ENCODE results near the gene ACAA2. TPM values are rescaled to one million over a fixed set of nuclear protein-coding genes. Genes with fewer than 3 reads are reported as not detected.

ACAA2 gene
- total RNA-seq, 1 donor = 11.5 TPM

DNA sequence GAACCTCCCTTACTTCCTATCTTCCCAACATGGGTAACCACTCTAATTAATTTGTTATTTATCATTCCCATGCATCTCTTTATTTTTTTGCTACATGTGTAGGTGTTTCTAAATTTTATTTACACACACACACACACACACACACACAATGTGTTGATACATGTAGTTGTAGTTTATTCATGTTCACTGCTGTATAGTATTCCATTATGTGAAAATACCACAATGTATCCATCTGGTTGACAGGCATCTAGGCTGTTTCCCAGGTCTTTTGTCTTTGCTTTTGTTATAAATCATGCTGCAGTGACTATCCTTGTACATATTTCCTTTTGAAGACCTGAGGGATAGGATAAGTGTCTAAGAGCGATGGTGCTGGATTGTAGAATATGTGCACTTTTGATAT, 59.7 kb downstream of the ACAA2 start:
- Histone ChIP-seq H3K4me1 (ENCODE audit: insufficient read depth, low read length) (peaks cover 10% of the 10 kb centered on the region), H3K4me3 (ENCODE audit: low read length) (no peak overlapping the region), H3K9me3 (ENCODE audit: low read depth, low read length) (no peaks in the 10 kb centered on the region), H3K27me3 (ENCODE audit: insufficient read depth, low read length) (peaks cover 5% of the 10 kb centered on the region)

GRCh38 chr18:49752095-49752457, 61.3 kb downstream of the ACAA2 start:
- Histone ChIP-seq H3K27me3 (ENCODE audit: insufficient read depth, low read length) (peaks cover 5% of the 10 kb centered on the region), H3K9me3 (ENCODE audit: low read depth, low read length) (no peaks in the 10 kb centered on the region), H3K4me1 (ENCODE audit: insufficient read depth, low read length) (peaks cover 10% of the 10 kb centered on the region), H3K4me3 (ENCODE audit: low read length) (no peak overlapping the region)

- peaks cover 5% of the 10 kb centered on the region for H3K27me3 ChIP-seq (ENCODE audit: insufficient read depth, low read length)
- H3K9me3 ChIP-seq (ENCODE audit: low read depth, low read length) = no peaks in the 10 kb centered on the region
- no peak overlapping the region for H3K4me3 ChIP-seq (ENCODE audit: low read length)
- peaks cover 10% of the 10 kb centered on the region for H3K4me1 ChIP-seq (ENCODE audit: insufficient read depth, low read length)
These were observed 61.8 kb downstream of the ACAA2 start for GRCh38 chr18:49751427-49752094.

GRCh38 chr18:49749563-49749962, 63.8 kb downstream of the ACAA2 start:
- no peaks in the 10 kb centered on the region for H3K9me3 ChIP-seq (ENCODE audit: low read depth, low read length)
- H3K4me1 ChIP-seq (ENCODE audit: insufficient read depth, low read length) = peaks cover 10% of the 10 kb centered on the region
- no peak overlapping the region for H3K4me3 ChIP-seq (ENCODE audit: low read length)
- peaks cover 5% of the 10 kb centered on the region for H3K27me3 ChIP-seq (ENCODE audit: insufficient read depth, low read length)

DNA sequence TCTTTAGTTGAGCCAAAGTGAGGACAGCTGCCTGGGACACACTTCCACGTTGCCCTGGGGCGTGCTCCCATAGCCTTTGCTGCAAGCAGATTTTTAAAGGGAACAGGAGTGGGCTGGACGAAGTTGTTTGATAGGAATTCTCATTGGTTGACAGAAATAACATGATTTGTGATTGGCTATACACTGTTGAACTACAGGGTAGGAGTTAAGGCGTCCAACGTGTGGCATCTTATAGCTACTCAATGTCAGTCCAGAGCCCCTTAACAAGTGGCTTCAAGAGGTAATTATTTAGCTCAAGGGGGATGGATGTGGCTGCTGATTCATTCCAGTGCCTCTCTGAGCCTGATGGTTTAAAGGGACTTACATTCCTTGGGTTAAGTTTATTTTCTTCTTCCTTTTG, 65.5 kb downstream of the ACAA2 start:
- Histone ChIP-seq H3K27me3 (ENCODE audit: insufficient read depth, low read length) (peaks cover 2% of the 10 kb centered on the region), H3K9me3 (ENCODE audit: low read depth, low read length) (no peaks in the 10 kb centered on the region), H3K4me1 (ENCODE audit: insufficient read depth, low read length) (peaks cover 10% of the 10 kb centered on the region), H3K4me3 (ENCODE audit: low read length) (no peak overlapping the region)

GRCh38 chr18:49745045-49746014, 68.0 kb downstream of the ACAA2 start:
- H3K4me1 ChIP-seq (ENCODE audit: insufficient read depth, low read length) = no peaks in the 10 kb centered on the region
- H3K27me3 ChIP-seq (ENCODE audit: insufficient read depth, low read length) = no peaks in the 10 kb centered on the region
- H3K4me3 ChIP-seq (ENCODE audit: low read length) = no peak overlapping the region
- H3K9me3 ChIP-seq (ENCODE audit: low read depth, low read length) = no peaks in the 10 kb centered on the region

DNA sequence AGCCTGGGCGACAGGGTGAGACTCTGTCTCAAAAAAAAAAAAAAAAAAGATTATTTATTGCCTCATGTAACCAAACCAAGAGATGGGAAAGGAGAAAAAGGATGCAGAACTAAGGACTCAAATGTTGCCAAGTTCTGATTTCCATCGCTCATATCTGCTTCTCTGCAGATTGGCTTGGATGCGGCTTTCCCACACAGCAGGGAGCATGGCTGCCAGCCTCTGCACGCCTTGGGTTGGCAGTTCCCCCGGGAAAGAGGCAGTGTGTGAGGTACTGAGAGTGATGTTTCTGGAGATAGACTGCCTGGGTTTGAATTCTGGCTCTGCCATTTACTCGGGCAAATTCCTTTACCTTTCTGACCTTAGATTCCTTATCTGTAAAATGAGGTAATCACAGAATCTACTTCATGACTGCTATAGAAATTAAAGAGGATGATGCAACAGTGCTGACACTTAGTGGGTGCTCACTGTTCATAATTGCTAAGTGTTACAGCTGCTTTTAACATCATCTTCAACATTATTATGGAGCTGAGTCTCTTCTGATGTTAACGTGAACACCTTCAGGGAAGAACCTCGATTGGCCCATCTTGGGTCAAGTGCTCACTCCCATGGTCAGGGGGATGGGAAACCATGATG, 68.8 kb downstream of the ACAA2 start:
- H3K4me3 ChIP-seq (ENCODE audit: low read length) = no peak overlapping the region
- H3K27me3 ChIP-seq (ENCODE audit: insufficient read depth, low read length) = no peaks in the 10 kb centered on the region
- H3K9me3 ChIP-seq (ENCODE audit: low read depth, low read length) = no peaks in the 10 kb centered on the region
- no peaks in the 10 kb centered on the region for H3K4me1 ChIP-seq (ENCODE audit: insufficient read depth, low read length)

DNA sequence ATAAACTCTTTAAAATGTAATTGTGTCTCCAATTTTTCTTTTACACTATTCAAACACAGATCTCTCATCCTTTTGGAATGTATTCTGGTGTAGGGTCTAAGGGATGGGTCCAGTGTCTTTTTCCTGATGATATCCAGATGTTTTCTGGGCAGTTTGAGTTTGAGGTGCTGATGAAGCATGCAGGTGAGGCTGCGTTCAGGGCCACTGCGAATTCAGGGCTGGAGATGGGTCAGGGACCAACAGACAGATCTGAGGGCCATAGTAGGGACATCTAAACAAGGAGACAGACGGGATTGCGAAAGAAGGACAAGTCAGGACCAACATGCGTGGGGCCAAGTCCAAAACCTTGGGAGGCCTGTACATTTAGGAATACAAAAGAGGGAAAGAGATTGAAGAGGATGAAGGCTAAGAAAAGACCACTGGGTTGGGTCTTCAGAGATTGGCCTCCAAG, 70.2 kb downstream of the ACAA2 start:
- Histone ChIP-seq H3K4me3 (ENCODE audit: low read length) (no peak overlapping the region), H3K27me3 (ENCODE audit: insufficient read depth, low read length) (no peaks in the 10 kb centered on the region), H3K4me1 (ENCODE audit: insufficient read depth, low read length) (no peaks in the 10 kb centered on the region), H3K9me3 (ENCODE audit: low read depth, low read length) (no peaks in the 10 kb centered on the region)

- Histone ChIP-seq H3K27me3 (ENCODE audit: insufficient read depth, low read length) (no peaks in the 10 kb centered on the region), H3K4me3 (ENCODE audit: low read length) (no peak overlapping the region), H3K9me3 (ENCODE audit: low read depth, low read length) (no peaks in the 10 kb centered on the region), H3K4me1 (ENCODE audit: insufficient read depth, low read length) (no peaks in the 10 kb centered on the region)
These were observed 70.8 kb downstream of the ACAA2 start for GRCh38 chr18:49742316-49743116.

- no peaks in the 10 kb centered on the region for H3K9me3 ChIP-seq (ENCODE audit: low read depth, low read length)
These were observed 74.1 kb downstream of the ACAA2 start for GRCh38 chr18:49739275-49739674.

DNA sequence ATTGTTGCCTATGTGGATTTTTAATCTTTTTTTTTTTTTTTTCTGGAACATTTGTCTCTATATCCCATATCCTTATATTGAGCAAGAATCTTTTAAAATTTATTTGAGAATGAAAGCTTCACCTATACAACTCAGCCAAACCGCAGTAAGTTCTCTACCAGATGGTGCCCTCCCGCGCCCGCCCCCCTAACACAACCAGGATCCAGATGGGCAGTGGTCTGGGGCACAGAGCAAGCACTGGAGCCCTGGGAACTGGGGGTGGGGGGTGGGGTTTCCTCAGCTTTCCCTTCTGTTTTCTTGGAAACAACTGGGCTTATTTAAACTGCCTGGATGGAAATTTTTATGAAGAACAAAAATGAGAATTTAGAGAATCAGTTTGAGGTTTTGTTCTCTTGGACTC, 74.6 kb downstream of the ACAA2 start:
- no peak overlapping the region for H3K4me3 ChIP-seq (ENCODE audit: low read length)
- no peaks in the 10 kb centered on the region for H3K9me3 ChIP-seq (ENCODE audit: low read depth, low read length)
- no peaks in the 10 kb centered on the region for H3K4me1 ChIP-seq (ENCODE audit: insufficient read depth, low read length)
- H3K27me3 ChIP-seq (ENCODE audit: insufficient read depth, low read length) = no peaks in the 10 kb centered on the region

More at GRCh38 chr18:49739275-49739674, 74.1 kb downstream of the ACAA2 start:
- Histone ChIP-seq H3K4me3 (ENCODE audit: low read length) (no peak overlapping the region), H3K4me1 (ENCODE audit: insufficient read depth, low read length) (no peaks in the 10 kb centered on the region), H3K27me3 (ENCODE audit: insufficient read depth, low read length) (no peaks in the 10 kb centered on the region)

GRCh38 chr18:49734836-49735235, 78.5 kb downstream of the ACAA2 start:
- no peaks in the 10 kb centered on the region for H3K9me3 ChIP-seq (ENCODE audit: low read depth, low read length)
- no peaks in the 10 kb centered on the region for H3K27me3 ChIP-seq (ENCODE audit: insufficient read depth, low read length)
- no peak overlapping the region for H3K4me3 ChIP-seq (ENCODE audit: low read length)
- H3K4me1 ChIP-seq (ENCODE audit: insufficient read depth, low read length) = no peaks in the 10 kb centered on the region

DNA sequence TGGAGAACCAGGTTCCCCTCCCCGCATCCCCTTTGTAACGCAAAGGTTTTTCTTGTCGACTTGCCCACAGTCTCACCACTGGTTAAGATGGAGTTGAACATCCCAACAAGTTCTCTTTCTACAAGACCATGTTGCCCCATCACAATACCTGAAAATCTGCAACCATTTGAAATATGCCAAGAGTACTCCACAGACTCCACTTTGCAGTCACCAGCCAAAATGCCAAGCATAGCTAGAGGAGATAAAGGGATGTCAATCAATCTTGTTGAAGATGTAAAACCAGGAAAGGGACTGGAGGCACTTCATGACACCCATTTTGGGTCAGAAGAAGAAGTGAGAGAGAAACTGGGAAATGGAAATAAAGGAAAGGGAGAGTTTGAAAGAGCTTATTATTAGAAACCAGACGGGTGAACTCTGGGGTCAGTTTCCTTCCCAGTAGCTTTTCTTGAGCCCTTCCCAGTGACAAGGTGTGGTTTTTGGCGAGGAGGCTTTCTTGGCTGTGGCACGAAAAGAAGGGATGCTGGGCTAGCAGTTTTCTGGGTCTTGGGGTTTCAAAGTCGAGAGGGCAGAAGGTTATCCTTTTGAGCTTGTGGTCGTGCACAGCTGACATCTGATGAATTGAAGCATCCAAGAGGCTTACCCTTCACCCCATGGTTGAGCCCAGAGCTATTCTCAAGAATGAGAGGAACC, 79.3 kb downstream of the ACAA2 start:
- no peaks in the 10 kb centered on the region for H3K9me3 ChIP-seq (ENCODE audit: low read depth, low read length)
- H3K27me3 ChIP-seq (ENCODE audit: insufficient read depth, low read length) = no peaks in the 10 kb centered on the region
- H3K4me3 ChIP-seq (ENCODE audit: low read length) = no peak overlapping the region
- no peaks in the 10 kb centered on the region for H3K4me1 ChIP-seq (ENCODE audit: insufficient read depth, low read length)

DNA sequence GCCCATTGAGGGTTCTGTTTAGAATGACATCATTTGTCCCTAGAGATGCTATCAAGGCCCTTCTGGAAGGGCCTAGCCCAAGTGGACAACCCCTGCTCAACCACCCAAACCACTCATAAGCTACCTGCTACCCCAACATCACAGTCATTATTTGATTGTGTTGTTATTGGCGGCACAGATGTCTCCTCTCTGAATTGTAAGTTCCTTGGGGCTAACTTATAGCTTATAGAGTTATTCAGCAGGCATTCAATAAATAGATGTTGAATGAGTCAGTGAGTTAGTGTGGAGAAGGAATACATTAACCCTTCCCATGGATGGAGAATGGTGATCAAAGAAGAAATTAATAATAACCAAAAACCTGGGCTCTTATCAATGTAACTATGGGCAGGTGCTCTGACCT, 80.0 kb downstream of the ACAA2 start:
- no peaks in the 10 kb centered on the region for H3K27me3 ChIP-seq (ENCODE audit: insufficient read depth, low read length)
- H3K9me3 ChIP-seq (ENCODE audit: low read depth, low read length) = no peaks in the 10 kb centered on the region
- H3K4me3 ChIP-seq (ENCODE audit: low read length) = no peak overlapping the region
- H3K4me1 ChIP-seq (ENCODE audit: insufficient read depth, low read length) = no peaks in the 10 kb centered on the region

Data from mononuclear cell (primary cell).